ENCODE results near the gene UNC5A.

Gene UNC5A

GRCh38 chr5:176881021-176881749 lies 70.8 kb downstream of the UNC5A start:
- no peak for TF ChIP-seq CSRNP3 (CRISPR knock-in tag; IDR thresholded peaks at IDR 0.05)
- no peak for TF ChIP-seq ZNF565 (CRISPR knock-in tag; conservative IDR thresholded peaks at IDR 0.05; ENCODE audit: low read depth)
- TF ChIP-seq PATZ1 (CRISPR knock-in tag; IDR thresholded peaks at IDR 0.05; ENCODE audit: borderline replicate concordance): no peak
- no peak for TF ChIP-seq ARNTL (CRISPR knock-in tag; IDR thresholded peaks at IDR 0.05; ENCODE audit: borderline replicate concordance, low read depth)
- TF ChIP-seq GLIS3 (CRISPR knock-in tag; IDR thresholded peaks at IDR 0.05): no peak
- TF ChIP-seq CREB5 (CRISPR knock-in tag; IDR thresholded peaks at IDR 0.05; ENCODE audit: low read depth): no peak
- no peak for TF ChIP-seq TCF4 (CRISPR knock-in tag; IDR thresholded peaks at IDR 0.05; ENCODE audit: borderline replicate concordance)
- TF ChIP-seq CSDC2 (CRISPR knock-in tag; IDR thresholded peaks at IDR 0.05): no peak
- TF ChIP-seq TSHZ2 (CRISPR knock-in tag; IDR thresholded peaks at IDR 0.05): no peak
- no peak for TF ChIP-seq SNAI2 (CRISPR knock-in tag; IDR thresholded peaks at IDR 0.05)
- no peak for TF ChIP-seq ZFP3 (CRISPR knock-in tag; IDR thresholded peaks at IDR 0.05)
- TF ChIP-seq ZFP30 (CRISPR knock-in tag; IDR thresholded peaks at IDR 0.05): no peak
- TF ChIP-seq BACH2 (CRISPR knock-in tag; IDR thresholded peaks at IDR 0.05; ENCODE audit: borderline replicate concordance): no peak
- ATAC-seq: no peak

- no peak for ATAC-seq
- TF ChIP-seq CSDC2 (CRISPR knock-in tag; IDR thresholded peaks at IDR 0.05): no peak
- no peak for TF ChIP-seq TSHZ2 (CRISPR knock-in tag; IDR thresholded peaks at IDR 0.05)
- no peak for TF ChIP-seq ZNF70 (CRISPR knock-in tag; IDR thresholded peaks at IDR 0.05)
- TF ChIP-seq ZNF565 (CRISPR knock-in tag; conservative IDR thresholded peaks at IDR 0.05; ENCODE audit: low read depth): no peak
- TF ChIP-seq ZFP3 (CRISPR knock-in tag; IDR thresholded peaks at IDR 0.05): no peak
- TF ChIP-seq ARNTL (CRISPR knock-in tag; IDR thresholded peaks at IDR 0.05; ENCODE audit: borderline replicate concordance, low read depth): no peak
- no peak for TF ChIP-seq CREB5 (CRISPR knock-in tag; IDR thresholded peaks at IDR 0.05; ENCODE audit: low read depth)
Observed at GRCh38 chr5:176881816-176882566, 71.6 kb downstream of the UNC5A start.

- ATAC-seq: no peak
- TF ChIP-seq ISL1 (CRISPR knock-in tag; IDR thresholded peaks at IDR 0.05): no peak
- no peak for TF ChIP-seq OSR1 (CRISPR knock-in tag; IDR thresholded peaks at IDR 0.05)
- no peak for TF ChIP-seq ZNF8 (CRISPR knock-in tag; IDR thresholded peaks at IDR 0.05)
- no peak for TF ChIP-seq ZC3H10 (CRISPR knock-in tag; IDR thresholded peaks at IDR 0.05)
- TF ChIP-seq ZFP3 (CRISPR knock-in tag; IDR thresholded peaks at IDR 0.05): no peak
- no peak for TF ChIP-seq TOX (CRISPR knock-in tag; IDR thresholded peaks at IDR 0.05; ENCODE audit: borderline replicate concordance)
- no peak for TF ChIP-seq PATZ1 (CRISPR knock-in tag; IDR thresholded peaks at IDR 0.05; ENCODE audit: borderline replicate concordance)
- no peak for TF ChIP-seq CSDC2 (CRISPR knock-in tag; IDR thresholded peaks at IDR 0.05)
- TF ChIP-seq TCF4 (CRISPR knock-in tag; IDR thresholded peaks at IDR 0.05; ENCODE audit: borderline replicate concordance): no peak
- TF ChIP-seq POU6F1 (CRISPR knock-in tag; IDR thresholded peaks at IDR 0.05; ENCODE audit: borderline replicate concordance, low read depth): no peak
Observed at GRCh38 chr5:176882567-176882903, 72.2 kb downstream of the UNC5A start.

Data from SK-N-SH treated with all-trans-retinoic acid at 6 μM for 48 hours (cell line).